ENCODE results near the gene ELFN2.
"Not testable (repeated sequence)": the region's sequence is repeated elsewhere in the genome, so short reads cannot be mapped to it uniquely, and the experiment has no call there.

The ELFN2 gene

GRCh38 chr22:37427135-37427710 is at the start of gene ELFN2:
ELFN2 (minus strand) TSS chr22:37427479; CDS start chr22:37375534, 51,945 bp downstream.
- no peak for DNase-seq (ENCODE audit: low read depth)

- DNase-seq (ENCODE audit: low read depth), result no peak
Measured at GRCh38 chr22:37476389-37477329, 49.4 kb upstream of the ELFN2 start.

- DNase-seq (ENCODE audit: low read depth), result no peak
Measured at GRCh38 chr22:37474447-37475090, 47.3 kb upstream of the ELFN2 start.

- no peak for DNase-seq (ENCODE audit: low read depth)
Measured at GRCh38 chr22:37473437-37473946, 46.2 kb upstream of the ELFN2 start.

- DNase-seq (ENCODE audit: low read depth), result no peak
Measured at GRCh38 chr22:37472418-37473006, 45.2 kb upstream of the ELFN2 start.

GRCh38 chr22:37471727-37472417 is 44.6 kb upstream of the ELFN2 start:
- DNase-seq (ENCODE audit: low read depth), result no peak

- DNase-seq (ENCODE audit: low read depth), result no peak
Measured at GRCh38 chr22:37470087-37470445, 42.8 kb upstream of the ELFN2 start.

GRCh38 chr22:37469416-37470086 is 42.3 kb upstream of the ELFN2 start:
- no peak for DNase-seq (ENCODE audit: low read depth)

- not testable (repeated sequence) for DNase-seq (ENCODE audit: low read depth)
Measured at GRCh38 chr22:37468201-37468695, 41.0 kb upstream of the ELFN2 start.

- DNase-seq (ENCODE audit: low read depth), result no peak
Measured at GRCh38 chr22:37467391-37467955, 40.2 kb upstream of the ELFN2 start.

- no peak for DNase-seq (ENCODE audit: low read depth)
Measured at GRCh38 chr22:37464181-37464580, 36.9 kb upstream of the ELFN2 start.

- DNase-seq (ENCODE audit: low read depth), result no peak
Measured at GRCh38 chr22:37462983-37463382, 35.7 kb upstream of the ELFN2 start.

- DNase-seq (ENCODE audit: low read depth), result no peak
Measured at GRCh38 chr22:37462436-37462835, 35.2 kb upstream of the ELFN2 start.

GRCh38 chr22:37461961-37462360 is 34.7 kb upstream of the ELFN2 start:
- no peak for DNase-seq (ENCODE audit: low read depth)

- DNase-seq (ENCODE audit: low read depth), result no peak
Measured at GRCh38 chr22:37460684-37461083, 33.4 kb upstream of the ELFN2 start.

- no peak for DNase-seq (ENCODE audit: low read depth)
Measured at GRCh38 chr22:37459206-37459605, 31.9 kb upstream of the ELFN2 start.

- no peak for DNase-seq (ENCODE audit: low read depth)
Measured at GRCh38 chr22:37457093-37457893, 30.0 kb upstream of the ELFN2 start.

GRCh38 chr22:37456346-37456745 is 29.1 kb upstream of the ELFN2 start:
- DNase-seq (ENCODE audit: low read depth), result no peak

GRCh38 chr22:37455896-37456295 is 28.6 kb upstream of the ELFN2 start:
- DNase-seq (ENCODE audit: low read depth), result no peak
